T-helper 9 cell (primary cell): ENCODE data around the gene LRBA.

Experiments used
- DNase-seq: peaks from one replicate; pipeline ENCODE4 v3.0.0-alpha.2; 2020

The LRBA gene

DNA sequence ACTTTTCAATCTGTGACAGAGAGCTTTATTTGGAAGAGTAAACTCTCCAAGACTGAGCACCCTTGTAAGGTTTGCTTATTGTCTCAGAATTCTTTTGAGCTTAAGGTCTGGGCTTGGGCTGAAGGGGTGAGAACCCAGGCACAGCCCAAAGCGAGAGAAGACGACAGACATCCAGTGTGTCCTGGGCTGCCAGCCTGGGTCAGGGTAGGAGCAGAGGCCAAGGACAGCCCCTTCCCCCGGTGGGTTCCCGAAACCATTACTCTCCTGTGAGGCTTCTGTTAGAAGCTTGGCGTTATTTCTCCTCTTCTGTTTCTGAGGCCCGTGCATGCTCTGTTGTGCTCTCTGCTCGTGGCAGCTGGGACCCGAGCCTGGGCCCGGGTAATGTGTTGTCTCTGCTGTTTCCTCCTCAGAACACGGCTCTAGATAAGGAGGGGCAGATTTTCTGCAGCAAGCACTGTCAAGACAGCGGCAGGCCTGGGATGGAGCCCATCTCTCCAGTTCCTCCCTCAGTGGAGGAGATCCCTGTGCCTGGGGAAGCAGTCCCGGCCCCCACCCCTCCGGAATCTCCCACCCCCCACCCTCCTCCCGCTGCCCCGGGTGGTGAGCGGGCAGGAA is 759.4 kb downstream of the LRBA start:
- no peak for DNase-seq

DNA sequence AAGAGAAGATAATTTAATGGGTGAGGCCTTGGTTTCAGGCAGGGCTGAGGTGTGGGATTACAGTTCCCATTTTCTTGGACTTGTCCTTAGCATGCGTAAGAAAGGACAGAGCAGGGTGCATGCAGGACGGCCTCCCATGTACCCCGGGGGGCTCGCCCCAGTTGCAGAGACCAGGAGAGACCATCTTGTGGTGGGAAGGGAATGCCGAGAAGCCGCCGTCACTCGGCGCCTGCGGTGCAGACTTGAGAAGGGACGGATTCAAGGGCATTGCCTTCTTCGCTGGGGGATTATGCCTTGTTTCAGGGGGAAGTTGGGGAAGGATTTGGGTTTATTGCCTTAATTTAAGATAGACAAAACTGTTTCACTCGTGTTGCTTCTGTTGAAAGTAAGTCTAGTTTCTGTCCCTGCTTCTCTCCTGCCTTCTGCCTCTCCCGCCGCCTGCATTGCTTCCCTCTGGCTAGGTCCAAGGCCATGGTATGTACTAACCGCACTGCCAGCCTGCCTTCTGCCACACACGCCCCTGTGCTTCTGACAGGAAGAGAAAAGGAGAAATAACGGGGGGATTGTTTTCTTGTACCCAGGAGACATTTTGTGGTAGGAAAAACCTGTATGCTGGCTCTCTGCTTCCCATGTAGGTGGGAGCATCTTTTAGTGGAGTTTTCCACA is 761.0 kb downstream of the LRBA start:
- no peak for DNase-seq

DNA sequence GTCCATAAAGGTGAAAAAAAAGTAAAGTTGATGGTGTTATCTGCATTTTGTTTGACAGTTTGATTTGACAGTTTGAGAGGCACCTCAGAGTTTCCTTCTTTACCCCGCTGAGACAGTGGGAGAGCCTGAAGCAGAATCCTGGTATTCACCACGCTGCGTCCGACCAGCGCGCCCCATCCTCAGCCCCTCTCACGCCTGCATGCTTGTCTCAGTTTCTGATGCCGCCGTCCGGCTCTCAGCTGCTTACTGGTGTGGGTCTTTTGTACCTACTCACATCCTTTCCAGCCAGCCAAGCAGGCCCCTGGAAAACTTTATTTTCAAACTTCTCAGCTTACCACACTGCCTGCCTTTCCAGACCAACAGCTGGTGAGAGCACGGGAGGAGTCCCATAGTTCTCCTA is 761.7 kb downstream of the LRBA start:
- DNase-seq, result no peak

DNA sequence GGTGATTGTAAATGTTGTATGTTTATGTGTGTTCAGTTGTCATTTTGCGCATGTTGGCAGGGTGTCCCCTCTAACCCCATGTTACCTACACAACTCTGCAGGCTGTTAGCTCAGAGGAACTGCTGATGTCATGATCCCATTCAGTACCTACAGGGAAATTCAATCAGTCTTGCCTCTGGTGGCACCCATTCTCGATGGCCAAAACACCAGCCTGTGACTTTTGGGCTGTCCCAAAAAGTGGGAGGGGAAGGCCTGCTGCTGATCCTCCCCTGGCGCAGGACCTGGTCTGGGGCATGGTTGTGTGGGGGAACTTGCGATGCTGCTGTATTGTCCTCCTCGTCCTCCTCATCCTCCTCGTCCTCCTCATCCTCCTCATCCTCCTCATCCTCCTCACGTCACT is 762.3 kb downstream of the LRBA start:
- no peak for DNase-seq

DNA sequence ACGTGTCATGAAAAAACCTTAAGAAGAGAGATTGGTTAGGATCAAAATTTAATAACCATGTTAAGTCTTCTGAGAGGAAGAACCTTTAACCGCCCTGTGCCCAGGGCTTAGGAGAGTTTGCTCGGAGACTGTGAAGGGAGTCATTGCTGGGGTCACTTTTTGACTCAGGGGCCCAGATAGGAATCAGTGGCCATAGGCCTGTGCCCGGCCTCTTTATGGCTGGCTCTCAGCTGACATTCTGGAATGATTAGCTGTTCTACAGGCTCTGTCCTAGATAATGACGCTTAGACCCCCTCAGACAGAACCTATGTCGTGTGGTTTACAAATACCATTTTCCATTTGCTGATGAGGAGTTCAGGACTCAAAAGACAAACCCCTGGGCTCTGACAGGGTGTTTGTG is 762.8 kb downstream of the LRBA start:
- no peak for DNase-seq

DNA sequence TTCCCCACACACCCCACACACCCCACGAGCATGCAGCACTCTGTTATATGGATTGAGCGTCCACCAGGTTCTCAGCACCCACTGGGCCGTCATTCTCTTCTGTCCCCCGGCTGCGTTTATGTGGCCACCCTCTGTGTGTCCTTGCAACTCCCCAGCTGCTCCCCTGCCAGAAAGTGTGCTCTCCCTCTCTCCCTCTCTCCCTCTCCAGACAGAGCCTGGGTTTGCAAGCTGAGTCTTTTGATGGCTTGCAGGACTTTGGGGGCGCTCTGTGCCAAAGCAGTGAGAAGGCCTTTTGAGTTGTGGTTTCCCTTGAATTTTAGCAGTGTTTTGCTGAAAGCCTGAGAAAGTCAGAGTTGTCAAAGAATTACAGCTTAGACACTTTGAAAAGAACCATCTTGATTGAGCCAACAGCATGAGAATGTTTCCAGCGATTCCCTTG is 763.3 kb downstream of the LRBA start:
- DNase-seq, result no peak

DNA sequence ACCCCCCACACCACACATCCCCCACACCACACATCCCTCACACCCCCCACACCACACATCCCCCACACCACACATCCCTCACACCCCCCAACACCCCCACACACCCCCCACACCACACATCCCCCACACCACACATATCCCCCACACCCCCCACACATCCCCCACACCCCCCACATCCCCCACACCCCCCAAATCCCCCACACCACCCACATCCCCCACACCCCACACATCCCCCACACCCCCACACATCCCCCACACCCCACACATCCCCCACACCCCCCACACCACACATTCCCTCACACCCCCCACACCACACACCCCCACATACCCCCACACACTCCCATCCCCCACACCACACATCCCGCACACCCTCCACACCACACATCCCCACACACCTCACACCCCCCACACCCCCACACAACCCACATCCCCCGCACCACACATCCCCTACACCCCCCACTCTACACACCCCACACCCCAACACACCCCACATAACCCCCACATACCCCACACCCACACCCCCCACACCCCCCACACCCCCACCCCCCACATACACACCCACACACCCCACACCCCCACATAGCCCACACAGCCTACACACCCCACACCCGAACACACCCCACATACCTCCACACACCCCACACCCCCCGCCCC is 764.0 kb downstream of the LRBA start:
- no peak for DNase-seq

DNA sequence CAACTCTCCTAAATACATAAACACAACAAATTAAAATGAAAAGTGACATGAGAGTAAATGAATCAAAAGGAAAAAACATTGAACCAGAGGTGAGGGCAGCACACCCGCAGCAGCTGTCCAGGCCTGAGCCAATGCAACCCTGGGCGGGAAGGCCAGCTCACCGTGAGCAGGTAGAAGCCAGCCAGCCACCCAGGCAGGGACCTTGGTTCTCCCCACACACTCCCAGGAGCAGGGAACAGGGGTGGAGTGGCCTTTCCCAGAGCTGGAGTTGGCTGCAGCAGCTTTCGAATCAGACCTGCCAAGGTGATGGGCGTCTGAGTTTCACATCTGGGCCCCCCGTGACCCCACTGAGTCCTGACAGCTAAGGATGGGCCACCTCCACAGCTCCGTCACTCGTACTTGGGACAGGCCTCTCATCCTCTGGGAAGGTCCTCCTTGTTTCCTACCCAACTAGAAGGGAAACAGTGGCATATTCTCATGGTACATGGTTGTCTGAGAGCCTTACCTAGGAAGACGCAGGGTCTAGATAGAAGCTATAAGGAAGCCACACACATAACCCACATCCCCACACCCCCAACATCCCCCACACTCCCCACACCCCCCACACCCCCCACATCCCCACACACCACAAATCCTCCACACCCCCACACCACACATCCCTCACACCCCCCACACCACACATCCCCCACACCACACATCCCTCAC is 764.6 kb downstream of the LRBA start:
- no peak for DNase-seq

DNA sequence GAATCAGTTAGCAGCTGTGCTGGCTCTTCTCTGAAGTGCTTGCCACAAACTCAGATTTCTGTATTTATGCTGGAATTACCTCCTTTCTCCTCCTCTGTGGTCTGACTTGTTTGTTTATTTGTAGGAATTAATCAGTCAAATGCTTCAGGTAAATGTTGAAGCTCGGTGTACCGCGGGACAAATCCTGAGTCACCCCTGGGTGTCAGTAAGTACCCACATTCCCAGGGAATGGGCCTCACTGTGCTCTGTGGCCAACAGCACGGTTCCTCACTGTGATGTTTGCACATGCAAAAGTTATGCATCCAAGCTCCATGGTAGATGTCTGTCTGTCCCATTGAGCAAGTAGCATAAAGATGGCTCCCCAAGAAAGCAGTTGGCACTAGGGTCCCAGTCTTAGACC is 766.9 kb downstream of the LRBA start:
- DNase-seq, result no peak

DNA sequence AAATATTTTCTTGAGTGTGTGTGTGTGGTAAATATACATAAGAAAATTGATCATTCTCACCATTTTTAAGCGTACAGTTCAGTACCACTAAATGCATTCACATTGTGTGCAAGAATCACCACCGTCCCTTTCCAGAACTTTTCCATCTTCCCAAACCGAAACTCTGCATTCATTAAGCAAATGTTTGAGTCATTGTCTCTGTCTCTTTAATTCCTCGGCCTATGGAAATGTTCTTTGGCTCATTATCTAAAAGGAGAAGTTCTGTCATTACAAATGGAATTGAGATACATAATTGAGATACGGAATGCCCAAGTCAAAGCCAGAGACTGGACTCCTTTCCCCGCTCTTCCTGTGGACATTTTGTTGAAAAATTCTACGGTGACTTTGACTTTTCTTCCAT is 767.9 kb downstream of the LRBA start:
- no peak for DNase-seq

DNA sequence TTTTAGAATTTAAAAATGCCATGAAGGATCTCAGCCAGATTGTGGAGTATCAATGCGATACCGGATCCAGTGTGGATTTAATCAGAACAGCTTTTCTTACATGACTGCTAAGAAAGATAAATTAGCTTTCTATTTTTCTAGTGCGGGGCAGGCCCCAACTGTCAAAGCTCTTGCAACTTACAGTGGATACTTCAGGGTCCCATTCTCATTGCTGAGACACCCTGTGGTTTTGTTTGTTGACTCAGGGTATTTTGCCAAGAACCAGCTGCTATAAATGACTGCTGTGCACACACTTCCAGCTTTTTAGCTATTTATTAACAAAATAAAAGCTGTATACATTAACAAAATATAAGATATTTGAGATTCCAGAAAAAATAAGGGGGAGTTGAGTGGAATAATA is 770.5 kb downstream of the LRBA start:
- no peak for DNase-seq

DNA sequence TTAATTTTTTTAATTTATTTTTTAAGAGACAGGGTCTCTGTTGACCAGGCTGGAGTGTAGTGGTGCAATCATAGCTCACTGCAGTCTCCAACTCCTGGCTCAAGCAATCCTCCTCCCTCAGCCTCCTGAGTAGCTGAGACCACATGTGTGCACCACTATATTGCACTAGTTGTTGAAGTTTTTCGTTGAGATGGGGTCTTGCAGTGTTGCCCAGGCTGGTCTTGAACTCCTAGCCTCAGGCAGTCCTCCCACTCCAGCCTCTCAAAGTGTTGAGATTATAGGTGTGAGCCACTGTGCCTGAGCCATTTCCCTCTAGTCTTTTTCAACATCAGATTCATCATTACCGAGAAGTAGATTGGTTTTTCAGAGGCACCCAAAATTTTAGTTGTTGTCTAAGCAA is 771.2 kb downstream of the LRBA start:
- DNase-seq, result no peak

DNA sequence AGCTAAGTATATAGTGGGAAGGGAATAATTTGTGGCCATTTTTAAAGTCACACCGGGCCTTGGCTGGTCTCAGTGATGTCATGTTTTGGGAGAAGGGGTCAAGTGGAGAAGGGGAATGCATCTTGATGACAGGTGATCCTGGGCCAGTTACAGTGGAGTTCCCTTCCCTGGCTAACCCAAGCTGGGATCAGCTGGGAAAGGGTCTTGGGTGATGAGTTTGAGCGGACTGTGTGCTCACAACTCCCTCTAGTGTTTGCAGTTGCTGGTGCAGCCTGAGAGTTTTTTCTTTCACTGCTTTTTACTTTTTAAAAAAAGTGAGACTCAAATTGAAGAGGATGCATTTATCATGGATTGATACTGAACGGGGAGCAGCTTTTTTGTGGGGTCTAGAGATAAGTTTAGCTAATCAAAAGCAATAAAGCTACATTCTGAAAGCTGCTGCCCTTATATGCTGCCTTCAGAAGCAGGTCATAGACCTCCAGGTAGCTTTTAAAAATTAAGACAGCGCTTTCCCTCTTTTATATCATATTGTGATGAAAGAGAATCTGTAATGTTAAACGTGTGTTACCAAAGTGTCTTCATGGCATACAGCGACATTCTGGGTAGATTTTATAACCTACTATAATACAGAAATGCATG is 772.1 kb downstream of the LRBA start:
- DNase-seq, result no peak

DNA sequence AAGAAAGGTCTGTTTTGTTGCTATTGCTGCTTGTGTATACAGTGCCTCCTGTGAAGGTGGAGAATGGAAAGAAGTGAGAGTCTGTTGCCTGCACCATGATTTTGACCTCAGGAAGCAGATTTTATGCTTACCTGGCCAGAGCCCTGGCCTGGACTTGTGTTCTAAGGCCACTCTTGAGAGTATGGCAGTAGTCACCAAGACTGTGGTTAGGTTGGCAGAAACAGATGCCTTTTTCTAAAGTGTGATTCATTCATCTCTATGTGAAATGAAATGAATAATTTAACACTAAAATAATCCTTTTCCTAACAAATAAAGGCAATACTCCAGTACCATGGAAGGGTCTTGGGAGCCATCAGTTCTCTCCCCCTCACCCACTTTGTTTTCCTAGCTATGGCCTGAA is 775.1 kb downstream of the LRBA start:
- DNase-seq, result no peak

DNA sequence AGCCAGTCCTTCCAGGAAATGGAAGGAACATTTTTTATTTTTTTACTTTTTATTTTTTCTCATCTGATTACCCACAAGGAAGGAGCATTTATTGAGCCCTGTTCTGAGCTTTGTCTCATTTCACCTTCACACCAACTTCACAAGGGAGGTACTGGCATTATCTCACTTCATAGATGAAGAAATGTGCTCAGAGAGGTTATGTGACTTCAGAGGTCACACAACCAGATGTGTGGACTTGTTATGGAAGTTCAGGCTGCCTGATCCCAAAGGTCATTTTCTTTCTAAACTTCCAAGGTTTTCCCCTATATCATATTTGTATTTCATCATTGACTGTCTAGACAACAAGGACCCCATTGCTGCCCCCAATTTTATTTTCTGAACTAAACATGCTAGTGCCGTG is 776.5 kb downstream of the LRBA start:
- DNase-seq, result no peak

DNA sequence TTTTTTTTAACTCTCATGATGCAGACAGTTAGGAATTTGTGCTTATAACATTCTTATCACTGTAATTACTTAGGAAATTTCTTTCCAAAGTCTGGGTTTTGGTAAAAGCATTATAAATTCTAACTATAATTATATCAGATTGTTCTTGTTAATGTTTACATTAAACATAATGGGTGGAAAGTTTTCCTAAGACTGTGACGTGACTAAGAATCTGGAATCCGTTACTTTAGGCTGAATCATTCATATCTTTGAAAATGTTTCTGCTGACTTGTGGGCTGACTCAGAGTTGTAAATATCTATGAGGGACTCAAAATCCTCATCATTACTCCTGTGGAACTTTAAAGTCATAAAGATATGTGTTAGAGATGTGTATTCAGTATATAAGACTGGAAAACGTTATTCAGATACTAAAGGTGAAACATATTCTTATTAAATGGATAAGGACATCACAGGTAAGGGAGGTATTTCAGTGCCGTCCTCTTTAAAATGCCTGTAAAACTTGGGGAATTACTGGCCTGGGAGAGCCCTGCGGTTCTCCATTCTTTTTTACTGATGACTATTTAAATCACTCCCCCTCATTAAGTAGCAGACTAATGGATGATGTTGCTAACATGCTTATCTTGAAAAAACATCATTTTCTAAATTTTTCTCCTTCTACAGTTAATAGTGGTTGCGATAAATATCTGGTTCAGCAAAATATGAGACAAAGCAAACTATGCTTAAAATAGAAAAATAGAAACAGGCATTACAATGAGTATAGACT is 777.8 kb downstream of the LRBA start:
- DNase-seq, result no peak

DNA sequence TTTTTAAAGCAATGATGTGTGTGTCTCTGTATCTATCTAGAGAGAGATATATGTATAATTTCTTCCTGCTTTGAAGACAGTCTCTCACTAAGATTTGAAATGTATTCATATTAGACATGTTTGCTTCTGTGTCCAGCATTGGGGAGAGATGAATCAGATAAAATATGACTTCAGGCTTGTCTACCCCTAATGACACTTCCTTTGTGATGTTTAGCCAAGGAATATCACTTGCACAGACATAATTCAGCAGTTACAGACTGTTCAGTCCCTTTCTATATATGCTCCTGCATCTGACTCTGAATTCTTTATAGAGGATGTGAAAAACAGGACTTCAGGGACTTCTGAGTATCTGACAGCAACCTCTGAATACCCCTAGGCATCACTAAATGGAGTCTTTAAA is 778.5 kb downstream of the LRBA start:
- no peak for DNase-seq

DNA sequence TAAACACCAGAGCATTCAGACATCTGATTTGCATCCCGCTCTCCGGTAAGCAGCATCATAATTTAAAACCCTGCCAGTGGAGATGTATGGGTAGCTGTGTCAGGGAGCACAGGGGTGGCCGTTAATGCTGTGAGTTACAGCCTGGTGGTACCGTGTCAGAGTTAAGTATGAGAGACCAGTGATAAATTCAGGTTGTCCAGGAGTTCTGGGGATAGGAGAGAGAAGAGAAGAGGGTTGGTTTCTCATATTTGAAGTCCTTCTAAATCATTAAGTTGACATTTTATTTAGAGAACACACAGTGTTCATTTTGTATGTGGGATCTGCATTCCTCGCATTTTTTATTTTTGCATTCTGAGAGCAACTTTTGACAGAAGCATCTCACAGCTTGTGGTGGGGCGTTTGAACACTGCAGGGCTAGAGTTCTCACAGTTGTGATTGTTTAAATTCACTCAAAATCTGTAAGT is 779.2 kb downstream of the LRBA start:
- no peak for DNase-seq

DNA sequence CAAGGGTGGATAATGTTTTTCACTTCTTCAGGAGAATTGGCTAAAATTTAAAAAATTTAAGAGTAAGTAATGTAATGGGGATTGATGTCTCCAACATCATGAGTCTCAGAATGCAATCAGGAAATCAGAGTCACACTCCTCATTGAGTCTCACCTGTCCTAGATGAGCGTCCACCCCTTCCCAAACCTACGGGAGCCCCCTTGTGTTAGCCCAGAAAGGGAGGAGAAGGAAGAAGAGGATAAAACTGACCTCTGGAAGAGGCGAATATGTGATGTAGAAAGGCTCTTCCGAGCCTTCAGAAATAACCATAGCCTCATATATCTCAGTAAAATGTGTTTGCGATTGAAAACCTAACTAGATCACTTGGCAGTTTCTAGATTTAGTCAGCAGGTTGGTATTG is 779.8 kb downstream of the LRBA start:
- no peak for DNase-seq

DNA sequence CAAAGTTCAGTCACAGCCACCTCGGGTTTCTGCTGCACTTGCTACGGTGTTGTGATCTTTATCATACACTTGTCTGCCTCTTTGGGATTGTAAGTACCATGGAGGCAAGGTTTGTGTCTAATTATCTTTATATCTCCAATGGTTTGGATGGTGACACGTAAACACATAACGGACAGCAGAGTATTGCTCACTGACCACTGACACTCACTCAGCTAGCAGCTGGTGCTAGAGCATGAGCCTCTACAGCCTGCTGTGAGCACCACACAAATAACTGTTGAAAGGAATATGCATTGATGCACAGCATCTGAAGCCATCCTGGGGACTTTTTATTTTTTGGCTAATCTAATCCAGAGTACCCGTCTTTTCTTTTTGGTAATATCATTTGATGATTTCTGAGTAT is 780.8 kb downstream of the LRBA start:
- DNase-seq, result no peak

DNA sequence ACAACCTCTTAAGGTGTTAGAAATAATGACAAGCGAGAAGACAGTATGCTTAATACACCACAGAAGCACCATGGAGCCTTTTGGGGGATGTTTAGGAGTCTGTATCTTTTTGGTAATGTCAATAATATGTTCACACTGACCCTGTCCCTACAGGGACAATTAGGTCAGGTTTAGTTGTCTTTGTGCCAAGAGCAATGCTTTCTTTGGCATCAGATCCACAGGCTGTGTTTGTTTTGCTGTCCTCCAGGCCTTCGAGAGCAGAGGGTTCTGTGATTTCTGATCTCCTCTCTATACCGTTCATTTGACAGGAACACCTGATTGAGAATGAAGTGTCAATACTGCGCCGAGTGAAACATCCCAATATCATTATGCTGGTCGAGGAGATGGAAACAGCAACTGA is 783.1 kb downstream of the LRBA start:
- DNase-seq, result no peak

DNA sequence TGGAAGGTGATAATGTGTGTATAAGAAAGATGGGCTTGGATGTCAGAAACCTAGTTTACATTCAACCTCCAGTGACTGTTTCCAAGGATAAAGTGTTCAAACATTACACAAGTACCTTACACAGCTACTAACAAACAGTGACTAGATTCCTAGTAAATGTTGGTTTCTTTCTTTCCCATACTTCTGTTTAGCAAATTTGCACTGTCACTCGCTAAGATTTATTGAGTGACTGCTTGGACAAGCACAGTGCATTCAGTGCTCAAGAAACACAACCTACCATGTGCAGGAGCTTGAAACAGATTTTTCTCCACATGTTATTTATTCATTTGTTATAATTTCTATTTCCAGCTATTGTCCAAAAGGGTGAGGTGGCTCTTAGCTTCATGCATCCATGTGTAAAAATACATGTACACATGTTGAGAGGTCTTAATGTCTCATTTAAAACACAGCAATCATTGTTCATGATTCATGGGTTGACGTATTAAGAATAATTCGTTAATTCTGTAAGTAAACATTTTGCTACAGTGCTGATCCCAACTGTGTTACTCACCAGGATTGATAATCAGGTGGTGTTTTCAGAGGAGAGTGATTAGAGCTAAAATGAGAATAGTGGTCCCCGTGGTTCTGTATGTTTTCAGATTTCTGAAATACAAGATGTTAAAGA is 783.8 kb downstream of the LRBA start:
- DNase-seq, result no peak
